Body of pancreas (tissue), 4 donors: Measurements from ENCODE around the gene FBXO4. TPM values are rescaled to one million over a fixed set of nuclear protein-coding genes. Genes with fewer than 3 reads are reported as not detected.

ENCODE experiments used
- ATAC-seq: fragments of 150-250 bp; one replicate; pipeline ENCODE4 v1.9.1; 2016
- DNase-seq, 4 donors: peaks; one replicate each; pipeline ENCODE4 v3.0.0-alpha.2; 2019
- H3K27ac ChIP-seq, 4 donors: fragments of 200-600 bp; sonication (generic); 1 replicate in 3 of 4; 2 replicates in 1 of 4; pipeline versions ENCODE4 v1.5.1 to v1.6.1; 2016 to 2019; ENCODE audit warnings: mild to moderate bottlenecking in 1 of 4, mixed read lengths in 1 of 4, moderate library complexity in 1 of 4
- H3K27me3 ChIP-seq, 2 donors: fragments of 200-600 bp; sonication (generic); one replicate each; pipeline ENCODE4 v1.6.0; 2016; ENCODE audit warnings: mild to moderate bottlenecking in 1 of 2
- H3K36me3 ChIP-seq, 2 donors: fragments of 200-600 bp; sonication (generic); replicated peaks in 1 of 2; 2 replicates each; pipeline ENCODE4 v1.5.1; 2016; ENCODE audit warnings: low read depth in 2 of 2; ENCODE audit not compliant: insufficient read depth in 1 of 2
- H3K4me1 ChIP-seq: fragments of 200-600 bp; sonication (generic); one replicate; pipeline ENCODE4 v1.6.0; 2016
- H3K4me3 ChIP-seq, 2 donors: fragments of 200-600 bp; sonication (generic); 1 replicate in 1 of 2; 2 replicates in 1 of 2; pipeline ENCODE4 v1.5.1; 2016 to 2019
- H3K9me3 ChIP-seq, 3 donors: fragments of 200-600 bp; sonication (generic); 1 replicate in 2 of 3; 2 replicates in 1 of 3; pipeline ENCODE4 v1.5.1; 2016
- POLR2A ChIP-seq, 3 donors: fragments of 450-650 bp; IDR thresholded peaks; one replicate each; pipeline ENCODE4 v1.6.1; 2016; ENCODE audit warnings: antibody characterized with exemption in 3 of 3, mild to moderate bottlenecking in 2 of 3
- WGBS, 2 donors: methylation state at CpG; one replicate each; pipeline ENCODE4 v1.1.5; 2017; 5-methylcytosine and 5-hydroxymethylcytosine counted together
- intact Hi-C: fragments of 100-400 bp; cut with DNase I; formaldehyde crosslinking; loops from one replicate; pipeline ENCODE4 v1.15.1; 2023
- total RNA-seq, 2 donors: library from RNA; depleted of rRNA; stranded (reverse); fragments of >200 nt; gene quantifications; one replicate each; pipeline ENCODE4 v1.1.0, GENCODE V29; 2016
- TF ChIP-seq, protein P1 (sequence below), 7 experiments: fragments of 450-650 bp in 4 of 7; fragments of 200-600 bp in 3 of 7; sonication (generic) in 3 of 7; IDR thresholded peaks; one replicate each; pipeline ENCODE4 v1.5.1; 2016 to 2019; ENCODE audit warnings: antibody characterized with exemption in 7 of 7

Gene FBXO4
- total RNA-seq, 2 donors from 2014 or later, result 11.2 to 14.3 TPM

DNA sequence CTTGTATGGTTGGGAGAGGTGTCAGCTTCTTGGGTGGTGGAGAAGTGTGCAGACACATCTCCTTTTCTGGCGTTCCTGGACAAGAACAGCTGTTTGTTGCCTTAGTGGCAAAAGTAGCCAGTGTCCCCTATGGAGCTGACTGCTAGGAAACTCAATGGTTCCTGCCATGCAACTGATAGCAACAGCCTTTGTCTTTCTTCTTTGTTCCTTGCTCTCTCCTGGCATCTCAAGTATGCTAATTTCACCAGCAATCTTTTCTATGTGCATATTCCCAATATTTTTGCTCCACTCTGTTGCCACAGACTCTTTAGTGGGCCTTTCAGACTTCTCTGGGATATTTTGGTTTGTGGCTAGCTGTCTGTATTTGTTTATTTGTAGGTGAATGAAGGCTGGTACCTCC, 36.7 kb downstream of the FBXO4 start:
- no peak overlapping the region for H3K4me3 ChIP-seq
- intact Hi-C loops, result no loop called here
- H3K27ac ChIP-seq, result no peak overlapping the region
- TF ChIP-seq, protein P1, sequence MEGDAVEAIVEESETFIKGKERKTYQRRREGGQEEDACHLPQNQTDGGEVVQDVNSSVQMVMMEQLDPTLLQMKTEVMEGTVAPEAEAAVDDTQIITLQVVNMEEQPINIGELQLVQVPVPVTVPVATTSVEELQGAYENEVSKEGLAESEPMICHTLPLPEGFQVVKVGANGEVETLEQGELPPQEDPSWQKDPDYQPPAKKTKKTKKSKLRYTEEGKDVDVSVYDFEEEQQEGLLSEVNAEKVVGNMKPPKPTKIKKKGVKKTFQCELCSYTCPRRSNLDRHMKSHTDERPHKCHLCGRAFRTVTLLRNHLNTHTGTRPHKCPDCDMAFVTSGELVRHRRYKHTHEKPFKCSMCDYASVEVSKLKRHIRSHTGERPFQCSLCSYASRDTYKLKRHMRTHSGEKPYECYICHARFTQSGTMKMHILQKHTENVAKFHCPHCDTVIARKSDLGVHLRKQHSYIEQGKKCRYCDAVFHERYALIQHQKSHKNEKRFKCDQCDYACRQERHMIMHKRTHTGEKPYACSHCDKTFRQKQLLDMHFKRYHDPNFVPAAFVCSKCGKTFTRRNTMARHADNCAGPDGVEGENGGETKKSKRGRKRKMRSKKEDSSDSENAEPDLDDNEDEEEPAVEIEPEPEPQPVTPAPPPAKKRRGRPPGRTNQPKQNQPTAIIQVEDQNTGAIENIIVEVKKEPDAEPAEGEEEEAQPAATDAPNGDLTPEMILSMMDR (IDR thresholded peaks at IDR 0.05), result no peak
- no peak for TF ChIP-seq POLR2A (IDR thresholded peaks at IDR 0.05)
- 80 to 100% methylated on average over 1 of the region's 1 CpG for WGBS, 2 donors
- DNase-seq, result no peak
- no peaks in the 10 kb centered on the region for H3K36me3 ChIP-seq
- no peaks in the 10 kb centered on the region for H3K4me1 ChIP-seq
- H3K9me3 ChIP-seq, result no peaks in the 10 kb centered on the region
- no peak for ATAC-seq
- no peaks in the 10 kb centered on the region for H3K27me3 ChIP-seq

DNA sequence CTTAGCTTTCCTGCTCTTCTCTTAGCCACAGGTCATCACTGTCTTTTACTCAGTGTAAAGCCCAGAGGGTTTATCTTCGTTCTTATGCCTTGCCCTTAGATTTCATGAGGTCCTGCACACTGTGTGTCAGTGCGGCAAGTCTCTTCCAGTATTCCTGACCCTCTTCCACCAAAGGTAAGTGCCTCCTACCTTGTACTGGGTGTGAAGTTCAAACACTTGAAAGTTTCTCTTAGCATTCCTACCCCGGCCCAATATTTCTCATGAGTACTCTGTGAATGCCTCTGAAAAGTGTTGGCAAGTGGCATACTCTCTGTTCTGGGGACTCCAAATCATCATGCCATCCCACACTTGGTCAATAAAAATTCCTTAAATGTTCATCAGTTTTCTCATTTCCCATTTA, 37.4 kb downstream of the FBXO4 start:
- TF ChIP-seq, protein P1 (IDR thresholded peaks at IDR 0.05), result no peak
- Histone ChIP-seq H3K4me3 (no peak overlapping the region), H3K9me3 (no peaks in the 10 kb centered on the region), H3K4me1 (no peaks in the 10 kb centered on the region), H3K27me3 (no peaks in the 10 kb centered on the region), H3K27ac (no peak overlapping the region), H3K36me3 (no peaks in the 10 kb centered on the region)
- intact Hi-C loops, result no loop called here
- no peak for DNase-seq
- 67 to 77% methylated on average over 3 of the region's 3 CpGs for WGBS, 2 donors
- ATAC-seq, result no peak

DNA sequence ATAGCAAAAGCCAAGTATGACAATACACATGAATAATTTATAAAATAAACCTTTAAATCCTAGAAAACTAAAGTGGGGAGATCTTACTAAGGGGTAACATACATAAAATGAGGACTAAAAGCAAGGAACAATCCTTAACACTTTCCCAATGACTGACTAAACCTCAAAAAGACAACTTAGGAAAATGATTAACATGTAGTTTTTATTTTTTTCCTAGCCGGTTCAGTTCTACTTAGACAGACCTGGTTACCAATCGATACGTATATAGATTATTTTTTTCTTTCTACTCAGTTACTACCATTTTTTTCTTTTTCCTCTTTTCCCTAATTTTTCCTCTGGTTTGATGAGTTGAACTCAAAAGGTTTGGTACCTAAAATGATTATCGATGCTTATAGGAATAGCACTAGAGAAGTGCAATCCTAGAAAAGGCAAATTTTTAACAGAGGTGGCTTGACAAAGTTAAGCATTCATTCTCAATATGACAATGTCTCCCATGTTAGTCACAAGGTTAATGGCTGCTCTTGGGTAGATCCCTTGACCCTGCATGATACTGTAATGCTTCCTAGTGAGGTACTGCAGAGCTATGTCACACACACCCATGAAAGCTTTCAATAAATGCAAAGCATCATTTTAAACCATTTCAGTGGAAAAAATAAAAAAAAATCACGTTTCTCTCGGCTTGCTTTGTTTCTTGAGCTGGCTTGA, 41.5 kb downstream of the FBXO4 start:
- Histone ChIP-seq H3K36me3 (no peaks in the 10 kb centered on the region), H3K9me3 (no peaks in the 10 kb centered on the region), H3K4me1 (no peaks in the 10 kb centered on the region), H3K27me3 (no peaks in the 10 kb centered on the region), H3K27ac (no peak overlapping the region), H3K4me3 (no peak overlapping the region)
- WGBS, 2 donors, result 75 to 85% methylated on average over 6 of the region's 6 CpGs
- no peak for DNase-seq
- intact Hi-C loops, result no loop called here
- no peak for ATAC-seq
- TF ChIP-seq, protein P1 (IDR thresholded peaks at IDR 0.05), result no peak
- TF ChIP-seq POLR2A (IDR thresholded peaks at IDR 0.05), result no peak

DNA sequence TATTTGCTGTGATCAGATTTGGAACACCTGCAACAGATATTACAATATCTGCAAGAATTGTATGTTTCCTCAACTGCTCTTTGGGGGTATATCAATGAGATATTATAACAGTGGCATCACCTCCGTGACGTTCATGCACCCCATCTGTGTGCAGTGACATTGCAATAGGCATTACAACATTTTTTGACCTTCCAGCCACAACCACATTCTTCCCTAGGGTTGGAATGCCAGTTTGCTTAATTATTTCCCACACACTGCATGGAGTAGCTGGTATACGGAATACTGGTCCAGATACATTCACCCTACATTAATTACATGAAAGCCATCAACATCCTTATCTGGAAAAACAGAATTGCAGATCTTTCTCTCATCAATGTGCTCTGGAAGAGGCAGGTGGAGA, 42.3 kb downstream of the FBXO4 start:
- H3K36me3 ChIP-seq, result no peaks in the 10 kb centered on the region
- intact Hi-C loops, result no loop called here
- TF ChIP-seq, protein P1 (IDR thresholded peaks at IDR 0.05), result no peak
- no peak for TF ChIP-seq POLR2A (IDR thresholded peaks at IDR 0.05)
- DNase-seq, result no peak
- no peak for ATAC-seq
- H3K27ac ChIP-seq, result no peak overlapping the region
- no peaks in the 10 kb centered on the region for H3K27me3 ChIP-seq
- H3K9me3 ChIP-seq, result no peaks in the 10 kb centered on the region
- H3K4me1 ChIP-seq, result no peaks in the 10 kb centered on the region
- WGBS, 2 donors, result 44 to 50% methylated on average over 3 of the region's 3 CpGs
- no peak overlapping the region for H3K4me3 ChIP-seq

DNA sequence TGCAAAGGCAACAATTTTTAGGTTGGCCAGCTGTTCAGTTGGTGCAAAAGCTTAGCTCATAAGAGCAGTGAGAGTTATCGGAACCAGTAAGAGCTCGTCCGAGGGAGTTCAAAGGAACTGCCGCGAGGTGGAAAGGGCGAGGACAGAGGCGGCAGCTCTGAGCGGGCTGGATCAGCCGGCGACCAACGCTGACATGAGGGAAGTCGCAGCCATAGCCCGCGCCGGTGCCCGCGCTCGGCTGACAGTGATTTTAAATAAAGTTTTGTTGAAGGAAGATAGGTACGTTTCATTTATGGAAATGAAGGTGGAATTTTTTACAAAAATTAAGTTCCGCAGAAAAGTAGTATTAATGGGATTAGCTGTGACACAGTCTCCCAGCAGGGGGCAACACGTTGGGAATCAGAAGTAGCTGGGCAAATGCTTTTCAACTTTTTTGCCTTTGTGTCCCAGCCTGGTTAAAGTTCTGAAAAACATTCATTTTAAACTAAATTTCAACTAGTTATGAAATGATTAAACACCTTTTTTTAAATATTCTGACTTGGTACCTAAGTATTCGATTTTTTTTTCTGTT, 43.2 kb downstream of the FBXO4 start:
- no peak overlapping the region for H3K4me3 ChIP-seq
- intact Hi-C loops, result no loop called here
- whole genome bisulfite sequencing, 2 donors, result 85 to 86% methylated on average over 22 of the region's 22 CpGs

More for the DNA sequence above, 43.2 kb downstream of the FBXO4 start:
- no peak overlapping the region for H3K27ac ChIP-seq
- H3K27me3 ChIP-seq, result no peaks in the 10 kb centered on the region
- H3K36me3 ChIP-seq, result no peaks in the 10 kb centered on the region
- no peak for DNase-seq
- TF ChIP-seq POLR2A (IDR thresholded peaks at IDR 0.05), result no peak
- TF ChIP-seq, protein P1 (IDR thresholded peaks at IDR 0.05), result no peak
- ATAC-seq, result no peak
- H3K9me3 ChIP-seq, result no peaks in the 10 kb centered on the region
- H3K4me1 ChIP-seq, result no peaks in the 10 kb centered on the region
